Posterior vena cava (tissue), 2 donors: ENCODE data around the gene KCNJ14. TPM values are rescaled to one million over a fixed set of nuclear protein-coding genes. Genes with fewer than 3 reads are reported as not detected.

Experiments used
- DNase-seq: peaks from one replicate; pipeline ENCODE4 v3.0.0-alpha.2; 2020; ENCODE audit warnings: low spot score
- intact Hi-C, 2 donors: fragments of 100-400 bp; cut with DNase I; formaldehyde crosslinking; loops; one replicate each; pipeline versions ENCODE4 v1.14.1 to v1.14.2; 2022 to 2023
- total RNA-seq, 2 donors: library from RNA; stranded (reverse); fragmentation: NEBNext Ultra II Directional; extraction: Animal tissue kit (Norgen Biotek cat#: 25700); gene quantifications; one replicate each; pipeline ENCODE4 v1.2.1, GENCODE V29; 2021
- donor health status: DM: yes; HTN: yes; CAD: no.
- donor health status: DM: yes; HTN: yes; CAD: no.

KCNJ14 gene
- total RNA-seq, 2 donors from 2014 or later, result 0.52 to 0.65 TPM

- DNase-seq, result no peak
- intact Hi-C loops, result no loop called here
Measured at GRCh38 chr19:48444129-48444935, 11.0 kb upstream of the KCNJ14 start.

GRCh38 chr19:48444936-48445200 lies 10.5 kb upstream of the KCNJ14 start:
- intact Hi-C loops, result no loop called here
- DNase-seq, result no peak

GRCh38 chr19:48445256-48445605 lies 10.1 kb upstream of the KCNJ14 start:
- intact Hi-C loops, result no loop called here
- no peak for DNase-seq

GRCh38 chr19:48445606-48446481 lies 9.5 kb upstream of the KCNJ14 start, which contains the start of gene GRWD1:
Gene GRWD1, plus strand, starts transcription at chr19:48445983. Its CDS starts 23 bp downstream, at chr19:48446006.
- DNase-seq, result peak; percentile 96
- intact Hi-C loops, result no loop called here

- no peak for DNase-seq
- intact Hi-C loops, result no loop called here
Measured at GRCh38 chr19:48446579-48446978, 8.8 kb upstream of the KCNJ14 start.

GRCh38 chr19:48448563-48448962 lies 6.8 kb upstream of the KCNJ14 start:
- no peak for DNase-seq
- intact Hi-C loops, result no loop called here

- DNase-seq, result no peak
- intact Hi-C loops, result no loop called here
Measured at GRCh38 chr19:48450441-48450840, 4.9 kb upstream of the KCNJ14 start.

- DNase-seq, result no peak
- intact Hi-C loops, result no loop called here
Measured at GRCh38 chr19:48450863-48451262, 4.5 kb upstream of the KCNJ14 start.

GRCh38 chr19:48451624-48452023 lies 3.8 kb upstream of the KCNJ14 start:
- intact Hi-C loops, result no loop called here

GRCh38 chr19:48452289-48453190 lies 2.8 kb upstream of the KCNJ14 start:
- intact Hi-C loops, result no loop called here
- no peak for DNase-seq

More at GRCh38 chr19:48451624-48452023, 3.8 kb upstream of the KCNJ14 start:
- no peak for DNase-seq

- no peak for DNase-seq
- intact Hi-C loops, result no loop called here
Measured at GRCh38 chr19:48454150-48454730, 1.1 kb upstream of the KCNJ14 start.

- intact Hi-C loops, result loop anchor here in 1 of 2 donors (1.0 kb wide), 1 partner anchor 49 kb away; no protein-coding TSS in a partner anchor
Measured at GRCh38 chr19:48455908-48456562, 661 bp downstream of the KCNJ14 start.

GRCh38 chr19:48456864-48457263 lies 1.5 kb downstream of the KCNJ14 start:
- intact Hi-C loops, result no loop called here

More at GRCh38 chr19:48455908-48456562, 661 bp downstream of the KCNJ14 start:
- no peak for DNase-seq

GRCh38 chr19:48458016-48458415 lies 2.6 kb downstream of the KCNJ14 start:
- DNase-seq, result no peak
- intact Hi-C loops, result no loop called here

More at GRCh38 chr19:48456864-48457263, 1.5 kb downstream of the KCNJ14 start:
- DNase-seq, result no peak

GRCh38 chr19:48461651-48461981 lies 6.2 kb downstream of the KCNJ14 start:
- DNase-seq, result no peak
- intact Hi-C loops, result no loop called here

GRCh38 chr19:48461982-48462655 lies 6.7 kb downstream of the KCNJ14 start:
- no peak for DNase-seq
- intact Hi-C loops, result no loop called here

GRCh38 chr19:48465215-48465614 lies 9.8 kb downstream of the KCNJ14 start:
- no peak for DNase-seq
- intact Hi-C loops, result no loop called here
